Tibial nerve (tissue), 4 donors: Measurements from ENCODE around the gene GLT8D1. TPM values are rescaled to one million over a fixed set of nuclear protein-coding genes. Genes with fewer than 3 reads are reported as not detected.

Experiments
- DNase-seq, 2 donors: peaks; one replicate each; pipeline ENCODE4 v3.0.0-alpha.2; 2019; ENCODE audit warnings: low spot score in 2 of 2
- H3K27ac ChIP-seq, 4 donors: fragments of 200-600 bp; sonication (generic) in 3 of 4; one replicate each; pipeline ENCODE4 v1.5.1; 2017 to 2019; ENCODE audit warnings: mild to moderate bottlenecking in 1 of 4
- H3K27me3 ChIP-seq, 2 donors: fragments of 200-600 bp; sonication (generic) in 1 of 2; one replicate each; pipeline versions ENCODE4 v1.5.1 to v1.6.0; 2017 to 2019
- H3K36me3 ChIP-seq, 3 donors: fragments of 200-600 bp; sonication (generic); one replicate each; pipeline ENCODE4 v1.5.1; 2018 to 2019
- H3K4me1 ChIP-seq, 4 donors: fragments of 200-600 bp; sonication (generic) in 3 of 4; one replicate each; pipeline ENCODE4 v1.5.1; 2017 to 2019
- H3K4me3 ChIP-seq, 4 donors: fragments of 200-600 bp; sonication (generic) in 3 of 4; one replicate each; pipeline ENCODE4 v1.5.1; 2017 to 2019; ENCODE audit warnings: mild to moderate bottlenecking in 1 of 4, moderate library complexity in 1 of 4
- H3K9me3 ChIP-seq, 4 donors: fragments of 200-600 bp; sonication (generic) in 3 of 4; one replicate each; pipeline ENCODE4 v1.5.1; 2017 to 2019
- CTCF ChIP-seq, 5 experiments: fragments of 200-600 bp in 3 of 5; fragments of 450-650 bp in 2 of 5; sonication (generic) in 3 of 5; IDR thresholded peaks; one replicate each; pipeline ENCODE4 v1.5.1; 2016 to 2019; ENCODE audit warnings: antibody characterized with exemption in 5 of 5, mild to moderate bottlenecking in 3 of 5, moderate library complexity in 2 of 5
- EP300 ChIP-seq, 2 donors: sonication (generic); formaldehyde crosslinking; IDR thresholded peaks; one replicate each; pipeline ENCODE4 v1.6.1; 2017; ENCODE audit warnings: antibody characterized with exemption in 2 of 2, mild to moderate bottlenecking in 1 of 2
- POLR2A ChIP-seq, 2 donors: fragments of 450-650 bp; IDR thresholded peaks; one replicate each; pipeline ENCODE4 v1.6.1; 2017; ENCODE audit warnings: antibody characterized with exemption in 2 of 2, mild to moderate bottlenecking in 2 of 2, moderate library complexity in 2 of 2
- WGBS, 2 donors: methylation state at CpG; one replicate each; pipeline ENCODE4 v1.1.5; 2018; 5-methylcytosine and 5-hydroxymethylcytosine counted together
- total RNA-seq, 4 donors: library from RNA; depleted of rRNA; stranded (reverse); fragments of >200 nt; gene quantifications; one replicate each; pipeline ENCODE4 v1.1.0, GENCODE V29; 2016

The GLT8D1 gene
- total RNA-seq, 4 donors from 2014 or later: 44.7 to 109 (median 94.9) TPM

GRCh38 chr3:52721002-52721729 is 15.6 kb upstream of the GLT8D1 start:
- no peaks in the 10 kb centered on the region for H3K4me1 ChIP-seq
- TF ChIP-seq POLR2A (IDR thresholded peaks at IDR 0.05) (no peak), EP300 (IDR thresholded peaks at IDR 0.05) (no peak), CTCF (IDR thresholded peaks at IDR 0.05) (no peak)
- H3K27ac ChIP-seq: no peak overlapping the region
- no peaks in the 10 kb centered on the region for H3K27me3 ChIP-seq
- no peak overlapping the region for H3K4me3 ChIP-seq
- DNase-seq: no peak
- H3K36me3 ChIP-seq: peaks cover 0 to 61% (median 0%) of the 10 kb centered on the region in 3 donors
- 80 to 84% methylated on average over 6 of the region's 6 CpGs for WGBS, 2 donors
- H3K9me3 ChIP-seq: peaks cover 0 to 12% (median 3%) of the 10 kb centered on the region in 4 donors

GRCh38 chr3:52719618-52720017 is 14.0 kb upstream of the GLT8D1 start:
- TF ChIP-seq CTCF (IDR thresholded peaks at IDR 0.05) (no peak), EP300 (IDR thresholded peaks at IDR 0.05) (no peak), POLR2A (IDR thresholded peaks at IDR 0.05) (no peak)
- Histone ChIP-seq H3K36me3 (peaks cover 0 to 65% (median 0%) of the 10 kb centered on the region in 3 donors), H3K27me3 (no peaks in the 10 kb centered on the region), H3K4me1 (peaks cover 0 to 6% (median 0%) of the 10 kb centered on the region in 4 donors), H3K27ac (no peak overlapping the region), H3K4me3 (no peak overlapping the region), H3K9me3 (peaks cover 0 to 12% (median 3%) of the 10 kb centered on the region in 4 donors)
- DNase-seq: no peak

GRCh38 chr3:52715714-52716305 is 10.2 kb upstream of the GLT8D1 start:
- TF ChIP-seq EP300 (IDR thresholded peaks at IDR 0.05): no peak
- TF ChIP-seq POLR2A (IDR thresholded peaks at IDR 0.05): no peak
- TF ChIP-seq CTCF (IDR thresholded peaks at IDR 0.05): no peak
- H3K4me1 ChIP-seq: peaks cover 0 to 11% (median 0%) of the 10 kb centered on the region in 4 donors
- H3K36me3 ChIP-seq: peaks cover 0 to 49% (median 0%) of the 10 kb centered on the region in 3 donors
- peaks cover 0 to 12% (median 3%) of the 10 kb centered on the region in 4 donors for H3K9me3 ChIP-seq
- H3K27me3 ChIP-seq: no peaks in the 10 kb centered on the region
- H3K4me3 ChIP-seq: no peak overlapping the region
- no peak overlapping the region for H3K27ac ChIP-seq
- DNase-seq: no peak
- WGBS, 2 donors: 82 to 99% methylated on average over 6 to 11 of the region's 11 CpGs

GRCh38 chr3:52714335-52715302 is 9.0 kb upstream of the GLT8D1 start:
- Histone ChIP-seq H3K27me3 (no peaks in the 10 kb centered on the region), H3K36me3 (peaks cover 0 to 50% (median 0%) of the 10 kb centered on the region in 3 donors), H3K4me1 (peaks cover 0 to 11% (median 0%) of the 10 kb centered on the region in 4 donors), H3K4me3 (no peak overlapping the region), H3K27ac (no peak overlapping the region), H3K9me3 (peaks cover 0 to 4% (median under 1%) of the 10 kb centered on the region in 4 donors)
- WGBS, 2 donors: 44 to 51% methylated on average over 24 to 38 of the region's 39 CpGs
- no peak for DNase-seq
- TF ChIP-seq CTCF (IDR thresholded peaks at IDR 0.05) (no peak), POLR2A (IDR thresholded peaks at IDR 0.05) (no peak), EP300 (IDR thresholded peaks at IDR 0.05) (no peak)
